ENCODE results near the gene KIRREL3. TPM values are rescaled to one million over a fixed set of nuclear protein-coding genes. Genes with fewer than 3 reads are reported as not detected.

The KIRREL3 gene
- total RNA-seq, 1 donor from 2014 or later, result 0.26 TPM

- H3K9me3 Mint-ChIP-seq (ENCODE audit: low read depth), result no peaks in the 10 kb centered on the region
- no peak for DNase-seq (ENCODE audit: low spot score, unreplicated experiment)
- peaks cover 53% of the 10 kb centered on the region for H3K27me3 Mint-ChIP-seq
- H3K27ac Mint-ChIP-seq, result no peak overlapping the region
- H3K4me3 Mint-ChIP-seq (ENCODE audit: low read depth), result no peak overlapping the region
- H3K36me3 Mint-ChIP-seq (ENCODE audit: insufficient read depth), result no peaks in the 10 kb centered on the region
- TF ChIP-seq CTCF (IDR thresholded peaks at IDR 0.05; ENCODE audit: unreplicated experiment), result no peak
- peaks cover 8% of the 10 kb centered on the region for H3K4me1 Mint-ChIP-seq (ENCODE audit: low read depth)
Measured at GRCh38 chr11:126512741-126513715, 487.5 kb downstream of the KIRREL3 start.

- no peak overlapping the region for H3K27ac Mint-ChIP-seq
- no peak for DNase-seq (ENCODE audit: low spot score, unreplicated experiment)
- no peak for TF ChIP-seq CTCF (IDR thresholded peaks at IDR 0.05; ENCODE audit: unreplicated experiment)
- peaks cover 8% of the 10 kb centered on the region for H3K4me1 Mint-ChIP-seq (ENCODE audit: low read depth)
- no peak overlapping the region for H3K4me3 Mint-ChIP-seq (ENCODE audit: low read depth)
- peaks cover 58% of the 10 kb centered on the region for H3K27me3 Mint-ChIP-seq
- no peaks in the 10 kb centered on the region for H3K9me3 Mint-ChIP-seq (ENCODE audit: low read depth)
- H3K36me3 Mint-ChIP-seq (ENCODE audit: insufficient read depth), result no peaks in the 10 kb centered on the region
Measured at GRCh38 chr11:126512251-126512650, 488.3 kb downstream of the KIRREL3 start.

- peaks cover 3% of the 10 kb centered on the region for H3K9me3 Mint-ChIP-seq (ENCODE audit: low read depth)
- H3K36me3 Mint-ChIP-seq (ENCODE audit: insufficient read depth), result no peaks in the 10 kb centered on the region
- H3K4me1 Mint-ChIP-seq (ENCODE audit: low read depth), result peaks cover 8% of the 10 kb centered on the region
- H3K27ac Mint-ChIP-seq, result no peak overlapping the region
- no peak overlapping the region for H3K4me3 Mint-ChIP-seq (ENCODE audit: low read depth)
- DNase-seq (ENCODE audit: low spot score, unreplicated experiment), result no peak
- TF ChIP-seq CTCF (IDR thresholded peaks at IDR 0.05; ENCODE audit: unreplicated experiment), result no peak
- peaks cover 63% of the 10 kb centered on the region for H3K27me3 Mint-ChIP-seq
Measured at GRCh38 chr11:126511475-126512115, 489.0 kb downstream of the KIRREL3 start.

- H3K9me3 Mint-ChIP-seq (ENCODE audit: low read depth), result peaks cover 3% of the 10 kb centered on the region
- H3K36me3 Mint-ChIP-seq (ENCODE audit: insufficient read depth), result no peaks in the 10 kb centered on the region
- no peak for TF ChIP-seq CTCF (IDR thresholded peaks at IDR 0.05; ENCODE audit: unreplicated experiment)
- peaks cover 56% of the 10 kb centered on the region for H3K27me3 Mint-ChIP-seq
- H3K4me1 Mint-ChIP-seq (ENCODE audit: low read depth), result peaks cover 8% of the 10 kb centered on the region
- H3K4me3 Mint-ChIP-seq (ENCODE audit: low read depth), result no peak overlapping the region
- no peak overlapping the region for H3K27ac Mint-ChIP-seq
- DNase-seq (ENCODE audit: low spot score, unreplicated experiment), result no peak
Measured at GRCh38 chr11:126510621-126511370, 489.8 kb downstream of the KIRREL3 start.

- H3K4me3 Mint-ChIP-seq (ENCODE audit: low read depth), result no peak overlapping the region
- TF ChIP-seq CTCF (IDR thresholded peaks at IDR 0.05; ENCODE audit: unreplicated experiment), result no peak
- peaks cover 2% of the 10 kb centered on the region for H3K4me1 Mint-ChIP-seq (ENCODE audit: low read depth)
Measured at GRCh38 chr11:126507646-126508045, 492.9 kb downstream of the KIRREL3 start.

More at GRCh38 chr11:126507646-126508045, 492.9 kb downstream of the KIRREL3 start:
- Mint-ChIP-seq H3K27ac (no peak overlapping the region), H3K36me3 (ENCODE audit: insufficient read depth) (no peaks in the 10 kb centered on the region), H3K9me3 (ENCODE audit: low read depth) (peaks cover 8% of the 10 kb centered on the region), H3K27me3 (peaks cover 70% of the 10 kb centered on the region)
- no peak for DNase-seq (ENCODE audit: low spot score, unreplicated experiment)

All from progenitor cell of endocrine pancreas (in vitro differentiated cells).